Upper lobe of left lung (tissue), 6 donors: Measurements from ENCODE around the gene TNFAIP6. TPM values are rescaled to one million over a fixed set of nuclear protein-coding genes. Genes with fewer than 3 reads are reported as not detected.
A peak's percentile ranks its signal among the peaks of the same experiment; 100 is the strongest.
"Not testable (repeated sequence)": the region's sequence is repeated elsewhere in the genome, so short reads cannot be mapped to it uniquely, and the experiment has no call there.

Experiments
- ATAC-seq, 2 donors: fragments of 200-7000 bp; cut with Tn5 transposase; one replicate each; pipeline ENCODE4 v1.9.1; 2022; ENCODE audit warnings: mild to moderate bottlenecking in 2 of 2, moderate library complexity in 2 of 2; ENCODE audit not compliant: low FRiP score in 2 of 2
- DNase-seq, 2 donors: peaks; one replicate each; pipeline ENCODE4 v3.0.0-alpha.2; 2019 to 2020
- H3K27ac ChIP-seq, 4 donors: fragments of 200-600 bp; sonication (generic); one replicate each; pipeline ENCODE4 v1.5.1; 2016 to 2019
- H3K27me3 ChIP-seq, 4 donors: fragments of 200-600 bp; sonication (generic); one replicate each; pipeline ENCODE4 v1.5.1; 2017 to 2019
- H3K36me3 ChIP-seq, 4 donors: fragments of 200-600 bp; sonication (generic); one replicate each; pipeline ENCODE4 v1.5.1; 2016 to 2019
- H3K4me1 ChIP-seq, 4 donors: fragments of 200-600 bp; sonication (generic); one replicate each; pipeline ENCODE4 v1.5.1; 2018 to 2019
- H3K4me3 ChIP-seq, 4 donors: fragments of 200-600 bp; sonication (generic); one replicate each; pipeline ENCODE4 v1.5.1; 2017 to 2019; ENCODE audit warnings: mild to moderate bottlenecking in 2 of 4, moderate library complexity in 1 of 4
- H3K9me3 ChIP-seq, 4 donors: fragments of 200-600 bp; sonication (generic); one replicate each; pipeline ENCODE4 v1.5.1; 2018 to 2019
- EP300 ChIP-seq, 4 donors: sonication (generic); formaldehyde crosslinking; IDR thresholded peaks; one replicate each; pipeline ENCODE4 v1.5.1; 2017; ENCODE audit warnings: antibody characterized with exemption in 4 of 4, control low read depth in 2 of 4
- POLR2A ChIP-seq, 4 donors: fragments of 450-650 bp; IDR thresholded peaks; one replicate each; pipeline ENCODE4 v1.5.1; 2016 to 2017; ENCODE audit warnings: antibody characterized with exemption in 4 of 4, mild to moderate bottlenecking in 2 of 4
- POLR2AphosphoS5 ChIP-seq, 2 donors: sonication (generic); formaldehyde crosslinking; IDR thresholded peaks; one replicate each; pipeline ENCODE4 v1.5.1; 2017; ENCODE audit warnings: antibody characterized with exemption in 2 of 2
- WGBS, 2 donors: methylation state at CpG; one replicate each; pipeline ENCODE4 v1.1.5; 2017 to 2018; 5-methylcytosine and 5-hydroxymethylcytosine counted together
- total RNA-seq, 6 donors: library from RNA; depleted of rRNA in 4 of 6; stranded (reverse); fragments of >200 nt in 4 of 6; gene quantifications; one replicate each; pipeline versions ENCODE4 v1.1.0 to v1.2.1, GENCODE V29; 2016 to 2021
- TF ChIP-seq, protein P1 (sequence below), 6 experiments: fragments of 450-650 bp in 4 of 6; fragments of 200-600 bp in 2 of 6; sonication (generic) in 2 of 6; IDR thresholded peaks; one replicate each; pipeline ENCODE4 v1.5.1; 2016 to 2019; ENCODE audit warnings: antibody characterized with exemption in 6 of 6
- donor health status: DM: no; HTN: no; CAD: no; lungs with moderate emphysema.
- donor health status: DM: no; HTN: yes; CAD: no; lungs with severe emphysema.

Gene TNFAIP6
- total RNA-seq = 1 to 10 TPM in 5 of 6 donors, under 1 TPM in 1; 0.78 to 8.1 (median 2.2) TPM

GRCh38 chr2:151357359-151357758, at the start of gene TNFAIP6:
Gene TNFAIP6, plus strand, starts transcription at chr2:151357592. Its CDS starts 75 bp downstream, at chr2:151357667.
- TF ChIP-seq, protein P1, sequence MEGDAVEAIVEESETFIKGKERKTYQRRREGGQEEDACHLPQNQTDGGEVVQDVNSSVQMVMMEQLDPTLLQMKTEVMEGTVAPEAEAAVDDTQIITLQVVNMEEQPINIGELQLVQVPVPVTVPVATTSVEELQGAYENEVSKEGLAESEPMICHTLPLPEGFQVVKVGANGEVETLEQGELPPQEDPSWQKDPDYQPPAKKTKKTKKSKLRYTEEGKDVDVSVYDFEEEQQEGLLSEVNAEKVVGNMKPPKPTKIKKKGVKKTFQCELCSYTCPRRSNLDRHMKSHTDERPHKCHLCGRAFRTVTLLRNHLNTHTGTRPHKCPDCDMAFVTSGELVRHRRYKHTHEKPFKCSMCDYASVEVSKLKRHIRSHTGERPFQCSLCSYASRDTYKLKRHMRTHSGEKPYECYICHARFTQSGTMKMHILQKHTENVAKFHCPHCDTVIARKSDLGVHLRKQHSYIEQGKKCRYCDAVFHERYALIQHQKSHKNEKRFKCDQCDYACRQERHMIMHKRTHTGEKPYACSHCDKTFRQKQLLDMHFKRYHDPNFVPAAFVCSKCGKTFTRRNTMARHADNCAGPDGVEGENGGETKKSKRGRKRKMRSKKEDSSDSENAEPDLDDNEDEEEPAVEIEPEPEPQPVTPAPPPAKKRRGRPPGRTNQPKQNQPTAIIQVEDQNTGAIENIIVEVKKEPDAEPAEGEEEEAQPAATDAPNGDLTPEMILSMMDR (IDR thresholded peaks at IDR 0.05) = no peak
- TF ChIP-seq POLR2AphosphoS5 (IDR thresholded peaks at IDR 0.05) (peak in 1 of 2 donors; percentile 62), POLR2A (IDR thresholded peaks at IDR 0.05) (peak in 2 of 4 donors; percentile 42 to 55), EP300 (IDR thresholded peaks at IDR 0.05) (no peak)
- Histone ChIP-seq H3K27me3 (no peaks in the 10 kb centered on the region), H3K36me3 (no peaks in the 10 kb centered on the region), H3K9me3 (no peaks in the 10 kb centered on the region), H3K4me1 (peaks cover 0 to 6% (median 0%) of the 10 kb centered on the region in 4 donors), H3K4me3 (peak within 1 kb of the TSS in 1 of 4 donors; percentile 10), H3K27ac (peak within 1 kb of the TSS in 1 of 4 donors; percentile 55)
- 56 to 63% methylated on average over 3 of the region's 3 CpGs for WGBS, 2 donors
- DNase-seq (no peak), ATAC-seq (peak in 1 of 2 donors; percentile 91)

DNA sequence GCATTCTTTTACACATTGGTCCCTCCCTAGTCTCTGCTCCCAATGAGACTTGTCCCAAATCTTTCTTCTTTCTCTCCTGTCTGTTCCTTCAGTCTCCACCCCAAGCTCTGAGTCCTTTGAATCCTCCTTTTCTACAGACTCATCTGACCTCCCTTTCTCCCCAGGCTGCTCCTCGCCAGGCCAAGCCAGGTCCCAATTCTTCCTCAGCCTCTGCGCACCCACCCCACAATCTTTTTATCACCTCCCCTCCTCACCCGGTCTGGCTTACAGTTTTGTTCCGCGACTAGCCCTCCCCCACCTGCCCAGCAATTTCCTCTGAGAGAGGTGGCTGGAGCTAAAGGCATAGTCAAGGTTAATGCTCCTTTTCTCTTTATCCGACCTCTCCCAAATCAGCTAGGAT, 47.1 kb upstream of the TNFAIP6 start:
- not testable (repeated sequence) for DNase-seq, H3K36me3 ChIP-seq, H3K4me3 ChIP-seq, H3K4me1 ChIP-seq, H3K27me3 ChIP-seq, H3K9me3 ChIP-seq, ATAC-seq, H3K27ac ChIP-seq
- 94% methylated on average over 6 of the region's 6 CpGs for WGBS, 2 donors

- DNase-seq = peak in 1 of 2 donors; percentile 49
- WGBS, 2 donors = 59 to 70% methylated on average over 6 of the region's 6 CpGs
These were observed 45.0 kb upstream of the TNFAIP6 start for GRCh38 chr2:151312440-151312839.

GRCh38 chr2:151315381-151315903, 42.0 kb upstream of the TNFAIP6 start:
- H3K4me3 ChIP-seq = peak overlapping the region in 1 of 4 donors; percentile 1
- WGBS, 2 donors = 63 to 75% methylated on average over 6 to 7 of the region's 7 CpGs
- ATAC-seq (peak in 1 of 2 donors; percentile 65), DNase-seq (no peak)
- peaks cover 0 to 13% (median 0%) of the 10 kb centered on the region in 4 donors for H3K4me1 ChIP-seq
- no peaks in the 10 kb centered on the region for H3K27me3 ChIP-seq
- H3K36me3 ChIP-seq = no peaks in the 10 kb centered on the region
- TF ChIP-seq EP300 (IDR thresholded peaks at IDR 0.05) = no peak
- H3K27ac ChIP-seq = peak overlapping the region in 2 of 4 donors; percentile 38 to 39
- no peaks in the 10 kb centered on the region for H3K9me3 ChIP-seq

More at GRCh38 chr2:151312440-151312839, 45.0 kb upstream of the TNFAIP6 start:
- H3K36me3 ChIP-seq, H3K27me3 ChIP-seq, ATAC-seq, H3K4me3 ChIP-seq, H3K9me3 ChIP-seq, H3K27ac ChIP-seq: not testable (repeated sequence)
- H3K4me1 ChIP-seq = peaks cover 0 to 13% (median 0%) of the 10 kb centered on the region in 4 donors

- DNase-seq (no peak), ATAC-seq (peak in 1 of 2 donors; percentile 26)
- Histone ChIP-seq H3K4me1 (no peaks in the 10 kb centered on the region), H3K27ac (peak overlapping the region in 2 of 4 donors; percentile 10 to 60), H3K36me3 (no peaks in the 10 kb centered on the region), H3K9me3 (no peaks in the 10 kb centered on the region), H3K27me3 (no peaks in the 10 kb centered on the region), H3K4me3 (no peak overlapping the region)
- WGBS, 2 donors = 50 to 71% methylated on average over 4 of the region's 4 CpGs
- no peak for TF ChIP-seq POLR2AphosphoS5 (IDR thresholded peaks at IDR 0.05)
- no peak for TF ChIP-seq EP300 (IDR thresholded peaks at IDR 0.05)
- TF ChIP-seq, protein P1 (IDR thresholded peaks at IDR 0.05) = no peak
- no peak for TF ChIP-seq POLR2A (IDR thresholded peaks at IDR 0.05)
These were observed 31.8 kb upstream of the TNFAIP6 start for GRCh38 chr2:151325581-151326095.

DNA sequence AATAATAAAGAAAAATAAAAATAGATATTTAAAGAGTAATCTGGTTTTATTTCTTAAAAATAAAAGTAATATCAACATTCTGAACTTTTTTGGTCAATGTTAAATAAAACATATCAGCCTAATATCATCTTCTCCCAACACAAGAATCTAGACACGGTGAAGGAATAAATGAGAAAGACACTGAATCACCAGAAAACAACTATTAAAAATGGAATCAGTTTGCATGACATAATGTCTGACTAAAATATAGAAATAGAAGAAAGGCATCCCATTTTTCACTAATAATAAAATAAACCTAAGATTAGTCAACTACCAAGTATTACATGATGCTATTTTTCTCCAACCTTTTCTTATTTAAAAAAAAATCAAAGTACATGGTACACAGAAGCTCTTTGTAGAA, 30.8 kb upstream of the TNFAIP6 start:
- no peaks in the 10 kb centered on the region for H3K9me3 ChIP-seq
- 81 to 84% methylated on average over 1 of the region's 1 CpG for WGBS, 2 donors
- H3K4me1 ChIP-seq = no peaks in the 10 kb centered on the region
- no peak for TF ChIP-seq EP300 (IDR thresholded peaks at IDR 0.05)
- TF ChIP-seq POLR2A (IDR thresholded peaks at IDR 0.05) = no peak
- TF ChIP-seq POLR2AphosphoS5 (IDR thresholded peaks at IDR 0.05) = no peak
- TF ChIP-seq, protein P1 (IDR thresholded peaks at IDR 0.05) = no peak
- ATAC-seq = peak in 1 of 2 donors; percentile 65
- H3K4me3 ChIP-seq = no peak overlapping the region
- no peak for DNase-seq
- H3K36me3 ChIP-seq = no peaks in the 10 kb centered on the region
- H3K27ac ChIP-seq = no peak overlapping the region
- H3K27me3 ChIP-seq = no peaks in the 10 kb centered on the region
